NCI-H146 treated with DMSO at 0.1 percent for 48 hours (cell line): ENCODE data around the gene CAMK2B.

Experiments used
- DNase-seq: peaks from one replicate; lab custom pipeline; 2025; ENCODE audit not compliant: unreplicated experiment; lab: John Stamatoyannopoulos, UW

Gene CAMK2B

DNA sequence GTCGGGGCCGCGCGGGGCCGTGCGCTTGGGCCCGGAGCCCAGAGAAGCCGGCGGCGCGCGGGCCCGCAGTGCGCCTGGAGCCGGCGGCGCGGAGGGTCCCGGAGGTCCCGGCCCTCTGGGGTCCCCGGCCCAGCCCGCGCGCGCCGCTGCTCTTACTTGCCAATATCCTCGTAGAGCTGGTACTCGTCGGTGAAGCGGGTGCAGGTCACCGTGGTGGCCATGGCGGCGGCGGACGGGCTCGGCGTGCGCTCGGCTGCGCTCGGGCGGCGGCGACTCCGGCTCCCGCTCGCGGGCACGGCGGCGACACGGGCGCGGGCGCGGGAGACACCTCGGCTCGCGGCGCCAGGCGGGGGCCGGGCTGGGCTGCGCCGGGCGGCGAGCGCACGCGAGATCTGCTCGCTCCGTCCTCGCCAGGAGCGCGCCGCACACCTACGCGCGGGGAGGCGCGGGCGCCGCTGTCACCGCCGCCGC is at the start of gene CAMK2B:
Gene CAMK2B, minus strand, starts transcription at position 394 of the 471 bp plus-strand sequence. Its CDS starts 173 bp downstream, at position 221.
- no peak for DNase-seq

DNA sequence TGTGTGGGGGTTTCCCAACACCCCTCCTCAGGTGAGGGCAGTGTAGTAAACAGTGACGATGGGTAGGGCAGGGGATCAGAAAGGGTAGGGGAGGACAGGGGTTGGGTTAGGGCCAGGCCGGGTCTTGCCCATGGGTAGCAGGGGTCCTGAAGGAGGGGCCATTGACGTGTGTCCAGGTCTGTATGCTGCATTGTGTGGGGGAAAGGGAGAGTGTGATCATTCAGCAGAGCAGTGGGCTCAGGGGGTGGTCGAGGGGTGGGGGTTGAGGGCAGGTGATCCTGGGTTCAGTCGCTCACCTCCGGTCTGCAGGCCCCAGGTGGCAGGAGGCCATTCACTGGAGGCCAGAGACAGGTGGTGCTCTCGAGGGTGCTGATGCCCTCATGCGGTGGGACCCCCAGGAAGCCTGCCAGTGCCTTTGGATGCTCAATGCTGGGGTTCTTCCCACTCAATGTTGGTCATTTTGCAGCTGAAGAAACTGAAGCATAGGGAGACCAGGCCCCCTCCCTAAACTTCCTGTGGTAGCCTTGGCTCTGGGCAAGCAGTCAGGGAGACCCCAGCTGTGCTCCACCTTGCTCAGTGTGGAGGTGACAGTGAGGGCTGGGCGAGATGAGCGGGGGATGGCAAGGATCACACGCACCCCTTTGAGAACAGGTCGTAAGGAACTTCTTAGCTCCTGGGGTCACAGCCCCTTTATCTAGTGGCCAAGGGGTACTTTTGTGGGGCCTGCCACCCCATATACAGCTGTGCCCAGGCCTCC is 48.8 kb upstream of the CAMK2B start:
- DNase-seq = no peak

DNA sequence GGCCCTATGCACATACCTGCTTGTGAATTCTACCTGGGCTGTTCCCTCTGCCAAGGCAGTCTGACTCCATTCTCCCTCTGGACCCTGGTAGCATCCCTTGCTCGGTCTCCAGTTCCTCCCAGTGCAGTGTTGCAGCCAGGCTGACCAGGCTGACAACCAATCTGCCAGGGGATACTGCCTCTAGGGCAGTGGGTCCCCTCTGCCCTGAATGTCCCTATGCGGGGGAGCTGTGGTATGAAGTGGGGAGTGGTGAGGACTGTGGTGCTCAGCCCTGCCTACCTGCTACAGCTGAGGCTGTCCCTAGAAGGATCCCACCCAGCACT is 48.0 kb upstream of the CAMK2B start:
- DNase-seq = no peak

DNA sequence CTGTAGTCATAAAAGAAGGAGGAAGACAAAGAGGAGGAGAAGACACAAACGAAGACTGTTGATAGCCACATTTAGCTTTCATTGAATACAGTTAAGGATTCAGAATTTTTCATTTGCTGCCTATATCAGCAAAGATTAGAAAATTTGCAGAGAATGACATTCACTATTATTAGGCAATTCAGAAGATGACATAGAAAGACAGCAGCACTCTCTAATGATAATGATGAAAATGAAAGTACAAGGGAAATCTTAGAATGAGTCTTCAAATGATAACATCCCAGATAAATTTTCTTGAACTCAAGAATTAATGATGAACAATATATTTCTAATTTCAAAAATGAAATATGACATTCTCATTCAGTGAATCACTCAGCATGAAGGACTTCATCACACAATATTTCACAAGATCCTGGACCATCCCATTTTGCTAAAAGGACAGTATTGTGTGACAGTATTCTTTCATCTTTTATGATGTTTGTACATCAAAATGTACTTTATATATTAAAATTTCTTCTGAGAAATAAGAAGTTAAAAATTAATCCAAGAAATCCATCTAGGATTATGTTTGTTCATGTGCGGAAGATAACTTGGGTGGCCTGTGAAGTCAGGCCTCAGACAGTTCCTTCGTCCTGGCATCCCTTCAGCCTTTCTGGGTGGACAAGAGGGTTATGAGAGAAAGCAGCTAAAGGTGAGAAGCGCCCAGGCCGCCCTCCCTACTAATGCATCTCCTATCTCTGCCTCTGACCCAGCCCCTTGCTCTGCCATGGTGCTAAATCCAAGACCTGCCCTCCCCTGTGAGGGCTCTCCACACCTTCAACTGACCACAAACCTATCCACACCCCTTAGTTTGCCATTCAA is 47.4 kb upstream of the CAMK2B start:
- DNase-seq = no peak

DNA sequence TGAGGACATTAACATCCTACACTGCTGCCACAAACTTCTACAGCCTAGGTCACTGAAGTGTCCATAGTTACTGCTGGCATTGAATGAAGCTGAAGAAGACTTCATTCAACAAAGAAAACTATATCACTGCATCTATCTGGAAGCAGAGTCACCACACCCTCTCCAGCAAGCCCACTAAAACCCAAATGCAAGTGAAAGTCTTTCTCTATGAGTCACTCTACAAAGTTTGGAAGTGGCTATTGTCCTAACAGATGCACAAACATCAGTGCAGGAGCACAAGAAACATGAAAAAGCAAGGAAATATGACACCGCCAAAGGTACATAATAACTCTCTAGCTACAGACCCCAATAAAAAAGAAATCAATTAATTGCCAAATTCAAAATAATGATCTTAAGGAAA is 43.5 kb upstream of the CAMK2B start:
- no peak for DNase-seq

DNA sequence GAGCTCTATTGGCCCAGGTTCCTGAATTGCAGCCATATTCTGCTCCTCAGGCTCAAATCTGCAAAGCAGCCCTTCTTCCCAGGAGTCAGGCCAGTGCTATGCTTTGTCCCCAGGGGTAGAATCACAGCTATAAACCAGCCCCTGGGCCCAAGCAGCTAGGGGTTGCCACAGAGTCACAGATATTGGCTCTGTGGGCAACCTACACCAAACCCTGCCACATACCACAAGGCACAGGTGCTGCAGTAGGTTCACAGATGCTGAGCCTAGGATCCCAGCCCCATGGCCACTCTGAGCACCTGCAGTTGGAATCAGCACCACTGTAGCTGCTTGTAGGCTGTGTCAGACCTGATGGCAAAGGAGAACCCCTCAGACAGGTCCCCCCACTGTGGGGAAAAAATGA is 43.1 kb upstream of the CAMK2B start:
- no peak for DNase-seq

DNA sequence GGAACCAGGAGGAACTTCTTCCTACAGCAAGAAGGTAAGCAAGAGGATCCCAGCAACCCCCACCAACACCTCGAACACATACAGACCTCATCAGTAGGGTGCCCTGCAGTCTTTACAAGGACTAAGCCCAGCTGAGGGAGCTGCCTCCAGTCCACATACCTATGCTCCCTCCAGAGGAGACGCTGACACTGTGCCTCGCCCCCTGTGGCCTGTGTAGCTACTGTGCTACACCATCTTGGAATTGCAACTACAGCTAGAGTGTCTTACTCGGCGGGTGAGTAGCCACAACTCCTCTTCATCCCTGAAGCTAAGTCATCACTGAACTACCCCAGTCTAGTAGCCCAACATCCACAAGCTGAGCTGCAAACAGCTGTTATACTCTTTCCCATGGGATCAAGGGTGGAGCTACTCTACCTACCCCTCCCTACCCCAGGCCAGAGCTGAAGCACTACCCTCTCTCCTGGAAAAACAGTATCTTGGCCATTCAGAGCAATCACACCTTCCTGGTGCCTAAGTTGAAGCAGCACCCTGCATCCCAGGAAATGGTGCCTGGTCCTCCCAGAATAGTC is 42.2 kb upstream of the CAMK2B start:
- DNase-seq = no peak

DNA sequence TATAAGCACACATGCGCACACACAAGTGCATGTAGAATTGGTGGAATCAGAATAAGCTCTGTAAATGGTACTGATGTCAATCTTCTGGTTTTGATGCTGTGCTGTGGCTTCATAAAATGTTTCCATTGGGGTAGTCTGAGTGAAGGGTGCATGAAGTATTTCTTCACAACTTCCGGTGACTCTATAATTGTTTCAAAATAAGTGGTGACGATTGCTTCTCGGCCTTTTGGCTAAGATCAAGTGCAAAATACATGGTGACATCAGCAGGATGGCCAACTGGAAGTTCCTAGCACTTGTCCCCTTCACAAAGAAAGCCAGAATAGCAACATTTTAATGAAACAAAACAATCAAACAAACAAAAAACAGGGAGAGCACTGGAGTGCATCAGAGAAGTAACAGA is 41.6 kb upstream of the CAMK2B start:
- no peak for DNase-seq

DNA sequence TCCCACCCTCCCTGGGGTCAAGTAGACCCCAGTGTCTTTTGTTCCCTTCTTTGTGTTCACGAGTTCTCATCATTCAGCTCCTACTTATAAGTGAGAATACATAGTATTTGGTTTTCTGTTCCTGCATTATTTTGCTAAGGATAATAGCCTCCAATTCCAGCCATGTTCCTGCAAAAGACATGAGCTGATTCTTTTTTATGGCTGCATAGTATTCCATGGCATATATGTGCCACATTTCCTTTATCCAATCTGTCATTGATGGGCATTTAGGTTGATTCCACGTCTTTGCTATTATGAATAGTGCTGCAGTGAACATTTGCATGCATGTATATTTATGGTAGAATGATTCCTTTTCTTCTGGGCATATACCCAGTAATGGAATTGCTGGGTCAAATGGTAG is 28.3 kb upstream of the CAMK2B start:
- DNase-seq = no peak

DNA sequence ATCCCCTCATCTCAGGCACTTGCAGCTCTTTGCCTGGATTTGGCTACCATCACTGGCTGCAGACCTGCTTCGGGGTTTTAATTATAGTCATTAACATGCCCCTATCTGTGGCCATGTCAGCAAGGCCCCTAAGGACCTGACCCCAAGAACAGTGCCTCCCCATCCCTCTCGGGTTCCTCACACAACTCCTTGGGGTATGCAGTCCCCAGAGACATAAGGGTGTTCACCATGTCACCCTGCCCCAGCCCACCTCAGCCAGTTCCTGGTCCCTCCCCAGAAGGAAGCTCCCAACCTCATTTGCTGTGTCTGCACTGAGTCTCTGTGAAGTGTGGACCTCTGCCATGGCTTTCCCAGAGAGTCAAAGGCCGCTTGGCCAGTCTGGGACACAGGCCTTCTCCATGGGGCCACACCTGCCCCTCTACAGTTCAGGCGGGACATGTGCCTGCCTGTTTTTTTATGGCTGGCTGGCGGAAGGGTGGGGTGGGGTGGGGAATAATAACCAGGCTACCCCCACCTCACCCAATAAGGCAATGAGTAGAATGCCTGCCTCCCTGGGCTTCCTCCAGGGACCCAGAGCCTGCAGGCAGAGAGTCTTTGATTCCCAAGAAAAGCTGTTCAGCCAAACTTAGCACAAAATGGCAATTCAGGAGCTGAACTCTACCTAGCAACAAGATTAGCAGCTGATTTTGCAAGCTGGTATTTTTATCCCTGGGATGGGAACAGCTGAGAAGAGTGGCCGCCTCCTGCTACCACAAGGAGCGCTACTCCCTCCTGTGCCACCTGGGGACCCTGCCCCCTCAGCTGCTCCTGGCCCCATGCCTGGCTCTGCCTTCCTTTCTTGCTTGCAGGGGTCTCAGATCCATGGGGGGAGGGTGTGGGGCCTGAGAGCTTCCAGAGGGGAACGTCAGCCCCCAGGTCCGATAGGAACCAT is 23.7 kb upstream of the CAMK2B start:
- no peak for DNase-seq

DNA sequence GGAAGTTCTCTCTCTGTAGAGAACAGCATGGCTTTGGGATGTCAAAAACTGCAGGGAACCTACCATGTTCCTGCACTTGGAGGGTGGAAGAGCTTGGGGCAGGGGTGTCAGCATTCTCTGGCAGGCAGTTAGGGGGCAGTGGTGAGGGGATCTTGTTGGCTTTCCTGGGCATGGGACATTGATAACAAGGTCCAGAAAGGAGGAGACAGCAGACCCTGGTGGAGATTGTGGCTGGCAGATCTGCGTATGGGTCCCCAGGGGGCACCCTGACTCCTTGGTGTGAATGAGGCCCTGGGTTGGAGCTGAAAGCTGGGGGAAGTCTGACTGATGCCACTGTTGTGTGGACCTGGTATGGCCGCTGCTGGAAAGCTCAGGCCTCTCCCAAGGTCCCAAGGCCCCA is 22.9 kb upstream of the CAMK2B start:
- no peak for DNase-seq

DNA sequence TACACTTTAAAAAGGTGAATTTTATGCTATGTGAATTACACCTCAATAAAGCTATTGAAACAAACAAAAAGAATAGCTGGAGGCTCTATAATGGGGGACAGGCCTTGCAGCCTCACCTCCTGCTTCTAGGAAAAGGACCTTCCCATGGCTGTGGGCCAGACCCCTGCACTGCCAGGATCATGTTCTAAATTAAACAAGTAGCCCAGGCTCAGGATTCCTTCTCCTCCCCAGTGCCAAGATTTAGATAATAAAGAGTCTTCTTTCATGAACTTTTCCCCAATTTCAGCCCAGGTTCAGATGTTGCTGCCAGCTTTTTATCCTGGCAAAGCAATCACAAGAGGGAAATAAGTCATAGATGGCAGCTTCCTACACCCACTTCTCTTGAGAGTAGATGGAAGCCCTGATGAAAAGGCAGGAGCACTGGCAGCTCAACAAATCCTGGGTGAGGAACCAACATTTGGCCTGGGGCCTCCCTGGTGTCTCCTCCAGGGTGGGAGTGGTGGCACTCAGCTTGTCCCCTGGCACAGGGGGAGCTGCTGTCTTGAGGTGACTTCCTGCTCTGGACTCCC is 22.2 kb upstream of the CAMK2B start:
- DNase-seq = no peak

DNA sequence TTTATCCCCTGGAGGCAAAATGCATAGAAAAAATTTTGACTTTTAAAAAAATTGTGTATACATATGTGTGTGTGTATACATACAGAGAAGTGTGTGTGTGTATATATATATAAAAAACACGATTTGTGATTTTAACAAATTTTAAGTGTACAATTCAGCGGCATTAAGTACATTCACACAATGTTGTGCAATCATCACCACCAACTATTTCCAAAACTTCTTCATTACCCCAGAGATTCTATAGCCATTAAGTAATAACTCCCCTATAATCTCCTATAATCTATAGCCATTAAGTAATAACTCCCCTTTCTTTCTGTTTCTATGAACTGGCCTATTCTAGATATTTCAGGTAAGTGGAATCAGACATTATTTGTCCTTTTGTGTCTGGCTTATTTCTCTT is 20.7 kb upstream of the CAMK2B start:
- no peak for DNase-seq

DNA sequence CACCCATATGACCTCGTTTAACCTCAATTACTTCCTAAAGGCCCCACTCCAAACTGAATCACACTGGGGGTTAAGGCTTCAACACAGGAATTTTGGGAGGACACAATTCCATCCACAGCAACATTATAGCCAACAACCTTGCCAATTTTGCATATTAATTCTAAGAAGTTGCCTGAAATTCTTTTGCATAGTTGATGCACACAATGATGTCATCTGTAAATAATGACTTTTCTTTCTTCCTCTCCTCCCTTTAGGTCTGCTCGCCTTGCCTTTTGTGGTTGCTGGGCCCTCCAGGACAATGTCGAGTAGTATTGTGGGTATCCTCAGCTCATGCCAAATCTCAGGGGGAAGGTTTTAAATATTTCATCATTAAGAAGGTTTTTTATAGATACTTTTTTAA is 16.0 kb upstream of the CAMK2B start:
- no peak for DNase-seq

DNA sequence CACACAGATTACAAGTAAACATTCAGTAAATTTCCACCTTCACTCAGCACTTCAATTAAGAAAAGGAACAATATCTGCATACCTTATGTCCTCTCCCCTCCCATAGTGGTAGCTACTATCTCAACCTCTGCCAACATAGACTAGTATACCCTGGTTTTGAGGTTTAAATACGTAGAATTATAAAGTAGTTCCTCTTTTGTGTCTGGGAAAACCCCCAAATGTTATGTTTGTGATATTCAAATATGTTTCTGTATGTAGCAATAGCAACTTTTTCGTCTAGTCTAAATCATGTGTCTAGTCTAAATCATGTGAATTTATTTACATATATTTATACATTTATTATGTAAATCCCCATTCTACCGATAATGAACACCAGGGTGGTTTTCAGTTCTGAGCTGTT is 13.2 kb upstream of the CAMK2B start:
- no peak for DNase-seq

DNA sequence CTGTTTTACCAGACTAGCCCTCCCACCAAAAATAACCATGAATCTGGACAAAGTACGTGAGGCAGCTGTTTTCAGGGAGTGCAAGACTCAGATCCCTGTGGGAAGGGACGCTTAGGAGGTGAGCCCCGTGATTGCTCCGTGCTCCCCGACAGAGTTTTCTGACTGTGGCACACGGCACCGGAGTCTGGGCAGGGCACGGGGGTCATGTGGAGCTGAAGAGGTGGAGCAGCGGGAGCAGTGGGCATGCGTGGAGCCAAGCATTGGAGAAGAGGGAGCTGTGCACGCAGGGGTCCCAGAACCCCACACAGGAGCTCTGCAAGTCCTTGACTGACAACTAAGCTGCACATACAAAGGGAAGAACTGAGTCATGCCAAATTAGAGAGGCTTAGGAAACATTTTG is 11.1 kb upstream of the CAMK2B start:
- DNase-seq = no peak

DNA sequence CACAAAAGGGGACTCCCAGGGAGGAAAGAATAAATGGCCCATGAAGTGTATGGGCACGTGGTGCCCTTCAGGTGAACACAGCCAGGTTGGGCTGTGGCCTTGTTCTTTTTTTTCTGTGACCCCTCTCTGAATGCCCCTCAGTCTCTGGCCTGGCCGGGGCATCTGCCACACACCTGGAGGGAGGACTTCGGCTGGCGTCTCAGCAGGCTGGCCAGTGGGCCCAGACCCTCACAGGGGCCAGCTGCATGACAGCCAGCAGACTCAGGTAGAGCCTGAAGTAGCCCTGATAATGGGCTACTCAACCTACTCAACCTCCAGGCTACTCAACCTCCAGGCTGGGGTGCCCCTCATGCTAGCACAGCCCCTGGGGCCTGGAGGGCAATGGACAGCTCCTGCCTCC is 9.8 kb upstream of the CAMK2B start:
- no peak for DNase-seq

DNA sequence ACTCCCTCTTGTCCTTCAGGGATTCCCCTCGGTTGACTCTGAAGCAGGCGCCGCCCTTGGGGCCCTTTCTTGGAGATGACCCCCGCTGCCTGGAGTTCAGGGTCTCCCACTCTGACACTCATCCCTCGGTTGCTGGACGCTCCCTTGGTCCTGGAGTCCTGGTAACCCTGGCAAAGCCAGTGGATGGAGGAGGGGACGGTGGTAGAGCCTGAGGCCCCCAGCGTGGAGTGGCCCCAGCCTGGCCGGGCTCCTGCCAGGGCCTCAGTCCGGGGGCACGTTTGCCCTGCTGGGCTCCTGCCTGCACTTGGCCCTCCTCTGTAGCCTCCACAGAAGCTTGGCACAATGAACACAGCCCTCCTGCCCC is 9.3 kb upstream of the CAMK2B start:
- no peak for DNase-seq

DNA sequence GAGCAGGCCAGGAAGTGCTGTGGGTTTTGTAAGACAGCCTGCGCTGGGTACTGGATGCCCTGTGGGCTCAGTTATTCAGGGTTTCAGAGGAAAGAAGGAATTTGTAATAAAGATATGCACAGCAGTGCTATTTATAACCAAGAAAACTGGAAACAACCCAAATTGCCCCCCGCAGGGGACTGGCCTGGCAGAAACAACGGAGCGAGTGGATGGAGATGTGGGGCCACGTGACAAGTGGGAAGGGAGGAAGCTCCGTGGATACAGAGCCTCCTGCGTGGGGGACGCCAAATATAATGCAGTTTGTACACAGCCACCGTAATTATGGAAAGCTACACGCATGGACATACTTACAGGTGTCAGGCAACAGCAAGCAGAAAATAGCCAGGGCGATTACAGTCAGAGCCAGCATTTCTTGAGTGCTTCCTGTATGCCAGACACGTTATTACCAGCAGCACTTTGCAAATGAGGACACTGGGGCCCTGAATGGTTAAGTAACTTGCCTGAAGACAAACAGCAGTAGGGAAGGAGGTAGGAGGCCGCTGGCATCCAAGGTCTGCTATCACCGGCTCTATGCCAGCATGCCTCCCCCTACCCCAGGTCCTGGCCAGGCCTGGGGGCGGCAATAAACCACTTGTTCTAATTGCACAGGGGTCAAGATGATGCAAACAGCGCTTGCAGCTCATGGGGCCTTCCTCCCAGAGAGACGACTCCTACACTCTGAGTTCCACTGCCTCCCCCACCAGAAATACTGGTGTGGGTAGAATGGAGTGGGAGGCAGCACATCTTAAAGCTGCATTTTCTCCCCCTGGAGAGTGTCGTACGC is 8.7 kb upstream of the CAMK2B start:
- no peak for DNase-seq

DNA sequence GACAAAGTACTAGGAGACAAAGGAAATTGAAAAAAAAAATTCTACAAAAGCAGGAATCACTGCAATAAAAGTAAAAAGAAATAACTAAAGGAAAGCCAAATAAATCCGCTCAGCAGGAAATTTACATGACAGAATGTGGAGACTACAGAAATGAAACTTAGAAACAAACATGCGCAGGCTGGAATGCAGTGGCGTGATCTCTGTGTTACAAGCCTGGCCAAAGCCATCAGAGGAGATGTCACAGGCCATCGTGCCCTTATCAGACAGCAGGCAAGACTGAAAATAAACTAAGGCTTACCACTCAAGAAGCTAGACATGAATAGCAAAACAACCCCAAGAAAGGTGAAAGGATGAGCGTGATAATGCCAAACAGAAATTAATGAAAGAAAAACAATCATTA is 6.3 kb upstream of the CAMK2B start:
- DNase-seq = no peak
